Stimulated activated CD4-positive, alpha-beta T cell treated with anti-CD3 and anti-CD28 coated beads, Interleukin-12 subunit alpha, Interleukin-12 subunit beta, amount 100 ng/mL, for 24 hours (primary cell): Measurements from ENCODE around the gene SAPCD2.

Source experiments
- DNase-seq, 2 experiments: peaks; one replicate each; pipeline ENCODE4 v3.0.0-alpha.2; 2020; ENCODE audit warnings: low read depth in 2 of 2

SAPCD2 gene

GRCh38 chr9:137082222-137082924, 12.0 kb upstream of the SAPCD2 start:
- no peak for DNase-seq

GRCh38 chr9:137080260-137081122, 10.1 kb upstream of the SAPCD2 start:
- no peak for DNase-seq

- DNase-seq, result no peak
Measured at GRCh38 chr9:137079401-137079787, 9.0 kb upstream of the SAPCD2 start.

- no peak for DNase-seq
Measured at GRCh38 chr9:137078701-137079400, 8.5 kb upstream of the SAPCD2 start.

GRCh38 chr9:137077758-137078693, 7.7 kb upstream of the SAPCD2 start:
- DNase-seq, result no peak

GRCh38 chr9:137077010-137077747, 6.8 kb upstream of the SAPCD2 start, which contains the start of gene UAP1L1:
Gene UAP1L1, plus strand, starts transcription at chr9:137077517. Its CDS starts 16 bp downstream, at chr9:137077533.
- DNase-seq, result peak in 1 of 2 experiments; percentile 43

- DNase-seq, result no peak
Measured at GRCh38 chr9:137076636-137077009, 6.3 kb upstream of the SAPCD2 start.

- DNase-seq, result no peak
Measured at GRCh38 chr9:137075275-137075775, 5.0 kb upstream of the SAPCD2 start.

- DNase-seq, result no peak
Measured at GRCh38 chr9:137074657-137075274, 4.4 kb upstream of the SAPCD2 start.

- DNase-seq, result no peak
Measured at GRCh38 chr9:137073992-137074399, 3.6 kb upstream of the SAPCD2 start.

GRCh38 chr9:137071282-137071681, 925 bp upstream of the SAPCD2 start:
- DNase-seq, result no peak

- no peak for DNase-seq
Measured at GRCh38 chr9:137070906-137071275, 534 bp upstream of the SAPCD2 start.

GRCh38 chr9:137069508-137070091, 757 bp downstream of the SAPCD2 start:
- no peak for DNase-seq

GRCh38 chr9:137068539-137069507, 1.5 kb downstream of the SAPCD2 start:
- DNase-seq, result no peak

- peak; percentile 63 to 78 for DNase-seq
Measured at GRCh38 chr9:137067860-137068538, 2.4 kb downstream of the SAPCD2 start.

GRCh38 chr9:137066096-137066861, 4.1 kb downstream of the SAPCD2 start:
- no peak for DNase-seq
